ENCODE measurements around the gene PKNOX1.
"Not testable (repeated sequence)": the region's sequence is repeated elsewhere in the genome, so short reads cannot be mapped to it uniquely, and the experiment has no call there.

PKNOX1 gene

GRCh38 chr21:42956824-42957630, 17.3 kb upstream of the PKNOX1 start:
- no peak for TF ChIP-seq CTCF (IDR thresholded peaks at IDR 0.05; ENCODE audit: low read depth, low read length, missing control alignments)
- no peak overlapping the region for H3K4me3 ChIP-seq (ENCODE audit: low read depth, low read length)
- in situ Hi-C loops (cut with HindIII; ENCODE audit: low sequenced_read_pairs) = no loop called here
- DNase-seq (ENCODE audit: low read depth) = no peak

- H3K4me3 ChIP-seq (ENCODE audit: low read depth, low read length); DNase-seq (ENCODE audit: low read depth); in situ Hi-C loops (cut with HindIII; ENCODE audit: low sequenced_read_pairs): not testable (repeated sequence)
Observed at GRCh38 chr21:42958122-42958521, 16.2 kb upstream of the PKNOX1 start.

DNA sequence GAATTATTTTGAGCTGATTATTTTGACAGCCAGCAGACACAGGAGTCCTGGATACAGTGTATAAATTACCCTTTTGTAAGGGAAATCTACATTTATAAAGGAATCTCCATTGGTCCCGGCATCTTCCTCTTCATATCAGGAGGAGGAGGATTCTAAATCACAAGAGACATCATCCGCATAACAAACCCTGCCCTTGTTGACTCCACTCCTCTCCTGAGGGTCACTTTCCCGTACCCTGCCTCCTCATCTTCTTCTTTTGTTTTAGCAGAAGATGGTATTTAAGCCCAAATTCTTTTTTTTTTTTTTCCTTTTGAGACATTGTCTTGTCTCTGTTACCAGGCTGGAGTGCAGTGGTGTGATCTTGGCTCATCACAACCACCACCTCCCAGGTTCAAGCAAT, 14.6 kb upstream of the PKNOX1 start:
- in situ Hi-C loops (cut with HindIII; ENCODE audit: low sequenced_read_pairs) = no loop called here
- H3K4me3 ChIP-seq (ENCODE audit: low read depth, low read length) = no peak overlapping the region
- no peak for DNase-seq (ENCODE audit: low read depth)
- TF ChIP-seq CTCF (IDR thresholded peaks at IDR 0.05; ENCODE audit: low read depth, low read length, missing control alignments) = no peak

- no peak overlapping the region for H3K4me3 ChIP-seq (ENCODE audit: low read depth, low read length)
- no peak for TF ChIP-seq CTCF (IDR thresholded peaks at IDR 0.05; ENCODE audit: low read depth, low read length, missing control alignments)
- in situ Hi-C loops (cut with HindIII; ENCODE audit: low sequenced_read_pairs) = no loop called here
- no peak for DNase-seq (ENCODE audit: low read depth)
Observed at GRCh38 chr21:42962380-42963007, 11.9 kb upstream of the PKNOX1 start.

DNA sequence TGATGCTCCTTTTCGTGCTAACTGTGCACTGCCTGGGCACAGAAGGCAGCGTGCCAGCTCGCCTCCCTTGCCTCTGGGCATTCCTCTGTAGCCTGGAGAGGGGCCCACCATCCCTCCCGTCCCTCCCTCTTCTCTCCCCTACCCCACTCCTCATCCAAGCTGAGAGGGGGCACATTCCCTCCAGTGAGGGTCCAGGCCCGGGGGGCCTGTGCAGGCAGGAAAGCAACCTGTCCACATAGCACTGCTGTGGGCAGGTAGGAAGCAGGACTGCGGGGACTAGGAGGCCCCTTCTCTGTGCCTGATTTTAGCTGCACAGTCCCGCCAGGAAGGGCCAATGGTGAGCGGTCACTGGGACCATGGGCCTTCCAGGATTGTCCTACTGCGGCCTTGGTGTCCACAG, 10.3 kb upstream of the PKNOX1 start:
- DNase-seq (ENCODE audit: low read depth) = no peak
- no peak overlapping the region for H3K4me3 ChIP-seq (ENCODE audit: low read depth, low read length)
- in situ Hi-C loops (cut with HindIII; ENCODE audit: low sequenced_read_pairs) = no loop called here
- no peak for TF ChIP-seq CTCF (IDR thresholded peaks at IDR 0.05; ENCODE audit: low read depth, low read length, missing control alignments)

DNA sequence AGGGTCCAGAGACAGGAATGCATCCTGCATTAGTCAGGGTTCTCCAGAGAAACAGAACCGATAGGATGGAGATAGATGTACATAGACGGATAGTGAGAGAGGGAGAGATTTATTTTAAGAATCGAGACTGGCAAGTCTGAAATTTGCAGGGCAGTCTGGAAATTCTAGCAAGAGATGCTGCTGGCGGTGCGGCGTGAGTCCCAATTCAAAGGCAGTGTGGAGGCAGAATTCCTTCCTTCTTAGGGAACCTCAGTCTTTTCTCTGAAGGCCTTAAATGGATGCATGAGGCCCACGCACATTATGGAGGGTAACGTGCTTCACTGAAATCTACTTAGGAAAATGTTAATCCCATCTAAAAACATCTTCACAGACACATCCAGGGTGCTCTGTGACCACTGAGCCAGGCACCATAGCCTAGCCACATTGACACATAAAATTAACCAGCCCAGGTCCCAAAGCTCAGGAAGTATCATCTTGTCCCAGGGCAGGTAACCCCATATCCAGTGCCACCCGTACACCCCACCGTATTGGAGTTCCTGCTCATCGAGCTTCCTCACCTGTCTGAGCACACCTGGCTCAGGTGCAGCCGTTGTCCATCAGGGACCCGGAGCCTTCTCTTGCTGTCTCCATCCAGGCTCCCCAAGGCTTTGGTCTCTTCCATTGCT, 9.7 kb upstream of the PKNOX1 start:
- no peak for DNase-seq (ENCODE audit: low read depth)
- H3K4me3 ChIP-seq (ENCODE audit: low read depth, low read length) = no peak overlapping the region
- in situ Hi-C loops (cut with HindIII; ENCODE audit: low sequenced_read_pairs) = no loop called here
- no peak for TF ChIP-seq CTCF (IDR thresholded peaks at IDR 0.05; ENCODE audit: low read depth, low read length, missing control alignments)

GRCh38 chr21:42965211-42965560, 9.2 kb upstream of the PKNOX1 start:
- in situ Hi-C loops (cut with HindIII; ENCODE audit: low sequenced_read_pairs) = no loop called here

DNA sequence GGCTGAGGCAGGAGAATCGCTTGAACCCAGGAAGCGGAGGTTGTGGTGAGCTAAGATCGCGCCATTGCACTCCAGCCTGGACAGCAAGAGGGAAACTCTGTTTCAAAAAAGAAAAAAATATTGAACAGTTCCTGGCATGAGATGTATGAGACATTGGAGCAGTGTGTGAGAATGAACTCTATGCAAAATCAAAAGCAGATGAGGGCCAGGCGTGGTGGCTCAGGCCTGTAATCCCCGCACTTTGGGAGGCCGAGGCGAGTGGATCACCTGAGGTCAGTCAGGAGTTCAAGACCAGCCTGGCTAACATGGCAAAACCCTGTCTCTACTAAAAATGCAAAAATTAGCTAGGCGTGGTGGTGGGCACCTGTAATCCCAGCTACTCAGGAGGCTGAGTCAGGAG, 6.7 kb upstream of the PKNOX1 start:
- in situ Hi-C loops (cut with HindIII; ENCODE audit: low sequenced_read_pairs); DNase-seq (ENCODE audit: low read depth); H3K4me3 ChIP-seq (ENCODE audit: low read depth, low read length): not testable (repeated sequence)

More at GRCh38 chr21:42965211-42965560, 9.2 kb upstream of the PKNOX1 start:
- no peak overlapping the region for H3K4me3 ChIP-seq (ENCODE audit: low read depth, low read length)
- TF ChIP-seq CTCF (IDR thresholded peaks at IDR 0.05; ENCODE audit: low read depth, low read length, missing control alignments) = no peak
- no peak for DNase-seq (ENCODE audit: low read depth)
